Measurements from ENCODE around the gene NREP.

DNA sequence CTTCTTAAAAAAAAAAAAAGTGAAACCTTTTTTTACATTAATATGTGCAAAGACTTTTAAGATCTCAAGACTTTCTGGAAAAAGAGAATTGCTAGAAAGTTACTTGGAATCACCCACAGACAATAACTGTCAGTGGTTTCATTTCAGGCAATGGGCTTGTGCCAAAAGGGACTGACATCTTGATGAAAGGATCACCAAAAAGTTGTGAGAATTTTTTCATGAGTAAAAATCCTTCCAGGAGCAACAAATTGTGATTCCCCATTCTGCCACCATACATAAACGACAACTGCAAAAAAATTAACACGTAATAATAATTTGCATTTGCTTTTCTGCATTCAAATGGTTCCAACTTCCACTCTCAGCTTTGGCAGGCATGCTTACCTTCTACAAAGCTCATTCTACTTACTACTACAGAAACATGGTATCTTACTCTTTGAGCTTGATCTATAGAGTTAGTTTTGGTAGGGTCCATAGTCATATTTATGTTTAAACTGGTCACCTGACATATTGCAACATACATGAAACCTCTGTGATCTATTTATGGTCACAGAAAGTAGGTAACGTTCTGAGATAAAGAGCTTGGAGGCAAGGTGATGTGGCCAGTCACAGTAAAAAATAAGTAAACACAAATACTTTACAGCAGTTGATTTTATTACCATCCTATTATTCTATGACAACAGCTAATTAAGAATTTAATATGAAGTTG lies 3.0 kb downstream of the NREP start:
- no peak for TF ChIP-seq POLR2AphosphoS5 (IDR thresholded peaks at IDR 0.05; ENCODE audit: insufficient read depth, low read depth, low read length)
- TF ChIP-seq, protein P1, sequence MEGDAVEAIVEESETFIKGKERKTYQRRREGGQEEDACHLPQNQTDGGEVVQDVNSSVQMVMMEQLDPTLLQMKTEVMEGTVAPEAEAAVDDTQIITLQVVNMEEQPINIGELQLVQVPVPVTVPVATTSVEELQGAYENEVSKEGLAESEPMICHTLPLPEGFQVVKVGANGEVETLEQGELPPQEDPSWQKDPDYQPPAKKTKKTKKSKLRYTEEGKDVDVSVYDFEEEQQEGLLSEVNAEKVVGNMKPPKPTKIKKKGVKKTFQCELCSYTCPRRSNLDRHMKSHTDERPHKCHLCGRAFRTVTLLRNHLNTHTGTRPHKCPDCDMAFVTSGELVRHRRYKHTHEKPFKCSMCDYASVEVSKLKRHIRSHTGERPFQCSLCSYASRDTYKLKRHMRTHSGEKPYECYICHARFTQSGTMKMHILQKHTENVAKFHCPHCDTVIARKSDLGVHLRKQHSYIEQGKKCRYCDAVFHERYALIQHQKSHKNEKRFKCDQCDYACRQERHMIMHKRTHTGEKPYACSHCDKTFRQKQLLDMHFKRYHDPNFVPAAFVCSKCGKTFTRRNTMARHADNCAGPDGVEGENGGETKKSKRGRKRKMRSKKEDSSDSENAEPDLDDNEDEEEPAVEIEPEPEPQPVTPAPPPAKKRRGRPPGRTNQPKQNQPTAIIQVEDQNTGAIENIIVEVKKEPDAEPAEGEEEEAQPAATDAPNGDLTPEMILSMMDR (IDR thresholded peaks at IDR 0.05; ENCODE audit: extremely low read depth in 1 of 2, insufficient read depth in 1 of 2, low read depth in 1 of 2, low read length in 2 of 2) = no peak
- no peak for TF ChIP-seq EZH2 (IDR thresholded peaks at IDR 0.05; ENCODE audit: borderline replicate concordance, low read depth, low read length, severe bottlenecking)
- TF ChIP-seq GATA2 (IDR thresholded peaks at IDR 0.05; ENCODE audit: insufficient read depth, insufficient read length, low read depth, low read length) = no peak
- TF ChIP-seq POLR2A (IDR thresholded peaks at IDR 0.05; ENCODE audit: low read depth, low read length) = peak; percentile 18
- no peak for TF ChIP-seq MYC (IDR thresholded peaks at IDR 0.05; ENCODE audit: low read depth, low read length)
- TF ChIP-seq JUN (IDR thresholded peaks at IDR 0.05; ENCODE audit: borderline replicate concordance, insufficient read depth, insufficient read length, low read depth) = no peak

Measured in endothelial cell of umbilical vein (primary cell).